Caco-2 (cell line): ENCODE data around the gene DHX32. TPM values are rescaled to one million over a fixed set of nuclear protein-coding genes. Genes with fewer than 3 reads are reported as not detected.

Experiments
- Bru-seq: library from RNA; stranded (reverse); fragments of 400-500 nt; gene quantifications from one replicate; lab custom pipeline; 2021; lab: Mats Ljungman, UMichigan
- BruChase-seq, 2 experiments: library from RNA; stranded (reverse); fragments of 400-500 nt; gene quantifications; one replicate each; lab custom pipeline; 2021; lab: Mats Ljungman, UMichigan
- BruUV-seq: library from RNA; stranded (reverse); fragments of 400-500 nt; replicated peaks from 2 replicates; lab custom pipeline; 2021; lab: Mats Ljungman, UMichigan
- CTCF ChIA-PET: fragments of 300-600 bp; sonication (Branson Sonifier 250); formaldehyde crosslinking; loops from one replicate; lab custom pipeline; 2022; ENCODE audit warnings: antibody characterized with exemption; lab: Charles Lee
- POLR2A ChIA-PET: fragments of 300-600 bp; sonication (Branson Sonifier 250); formaldehyde crosslinking; loops from one replicate; lab custom pipeline; 2022; ENCODE audit warnings: antibody characterized with exemption; lab: Charles Lee
- DNase-seq, 2 experiments: peaks; one replicate each; pipeline versions ENCODE4 v3.0.0 to v3.0.0-alpha.2; 2020 to 2022
- H3K27me3 ChIP-seq: replicated peaks from 2 replicates; pipeline ENCODE4 v1.6.0; 2011; ENCODE audit warnings: low read length; ENCODE audit not compliant: control insufficient read depth, insufficient read depth
- H3K36me3 ChIP-seq: 2 replicates; pipeline ENCODE4 v1.5.1; 2011; ENCODE audit warnings: low read length; ENCODE audit not compliant: control insufficient read depth, insufficient read depth
- H3K4me1 ChIP-seq: fragments of 250-450 bp; sonication (Bioruptor Pico); 2 replicates; pipeline ENCODE4 v1.5.1; 2020; ENCODE audit warnings: mild to moderate bottlenecking
- H3K4me3 ChIP-seq: 2 replicates; pipeline ENCODE4 v1.5.1; 2011; ENCODE audit warnings: low read depth, mild to moderate bottlenecking, control low read depth, low read length
- H3K9me3 ChIP-seq: fragments of 250-450 bp; sonication (Bioruptor Pico); 2 replicates; pipeline ENCODE4 v1.5.1; 2020; ENCODE audit warnings: mild to moderate bottlenecking, moderate library complexity
- H3K27ac Mint-ChIP-seq: one replicate; pipeline ENCODE4 v1.8.0; 2022; ENCODE audit warnings: mixed read lengths; ENCODE audit not compliant: unreplicated experiment
- H3K27me3 Mint-ChIP-seq: one replicate; pipeline ENCODE4 v1.8.0; 2022; ENCODE audit warnings: mixed read lengths; ENCODE audit not compliant: insufficient read depth, unreplicated experiment
- H3K36me3 Mint-ChIP-seq: one replicate; pipeline ENCODE4 v1.8.0; 2022; ENCODE audit warnings: mild to moderate bottlenecking, mixed read lengths; ENCODE audit not compliant: insufficient read depth, unreplicated experiment
- H3K4me1 Mint-ChIP-seq: one replicate; pipeline ENCODE4 v1.8.0; 2022; ENCODE audit warnings: low read depth, mixed read lengths; ENCODE audit not compliant: unreplicated experiment
- H3K4me3 Mint-ChIP-seq: one replicate; pipeline ENCODE4 v1.8.0; 2022; ENCODE audit warnings: mild to moderate bottlenecking, moderate library complexity, mixed read lengths; ENCODE audit not compliant: unreplicated experiment
- H3K9me3 Mint-ChIP-seq: one replicate; pipeline ENCODE4 v1.8.0; 2022; ENCODE audit warnings: mixed read lengths; ENCODE audit not compliant: unreplicated experiment
- intact Hi-C: fragments of 100-400 bp; cut with micrococcal nuclease; formaldehyde crosslinking; loops from one replicate; pipeline ENCODE4 v1.10.0; 2022; ENCODE audit not compliant: unreplicated experiment
- long read RNA-seq: library from polyadenylated mRNA; stranded (forward); transcript quantifications from one replicate; pipeline ENCODE4 v2.0.0, GENCODE V29; 2022
- total RNA-seq: library from RNA; stranded (reverse); gene quantifications from 2 replicates; pipeline ENCODE4 v1.2.3, GENCODE V29; 2022
- TF ChIP-seq, protein P1 (sequence below), 2 experiments: fragments of 200-600 bp in 1 of 2; IDR thresholded peaks; 1 replicate in 1 of 2; 2 replicates in 1 of 2; pipeline versions ENCODE4 v1.5.1 to v1.8.0; 2011 to 2022; ENCODE audit warnings: antibody characterized with exemption in 1 of 2, control low read depth in 1 of 2, inconsistent platforms in 1 of 2, low read depth in 1 of 2, low read length in 1 of 2, mild to moderate bottlenecking in 1 of 2, moderate library complexity in 1 of 2; ENCODE audit not compliant: insufficient read depth in 1 of 2, severe bottlenecking in 1 of 2, unreplicated experiment in 1 of 2

DHX32 gene, protein sequence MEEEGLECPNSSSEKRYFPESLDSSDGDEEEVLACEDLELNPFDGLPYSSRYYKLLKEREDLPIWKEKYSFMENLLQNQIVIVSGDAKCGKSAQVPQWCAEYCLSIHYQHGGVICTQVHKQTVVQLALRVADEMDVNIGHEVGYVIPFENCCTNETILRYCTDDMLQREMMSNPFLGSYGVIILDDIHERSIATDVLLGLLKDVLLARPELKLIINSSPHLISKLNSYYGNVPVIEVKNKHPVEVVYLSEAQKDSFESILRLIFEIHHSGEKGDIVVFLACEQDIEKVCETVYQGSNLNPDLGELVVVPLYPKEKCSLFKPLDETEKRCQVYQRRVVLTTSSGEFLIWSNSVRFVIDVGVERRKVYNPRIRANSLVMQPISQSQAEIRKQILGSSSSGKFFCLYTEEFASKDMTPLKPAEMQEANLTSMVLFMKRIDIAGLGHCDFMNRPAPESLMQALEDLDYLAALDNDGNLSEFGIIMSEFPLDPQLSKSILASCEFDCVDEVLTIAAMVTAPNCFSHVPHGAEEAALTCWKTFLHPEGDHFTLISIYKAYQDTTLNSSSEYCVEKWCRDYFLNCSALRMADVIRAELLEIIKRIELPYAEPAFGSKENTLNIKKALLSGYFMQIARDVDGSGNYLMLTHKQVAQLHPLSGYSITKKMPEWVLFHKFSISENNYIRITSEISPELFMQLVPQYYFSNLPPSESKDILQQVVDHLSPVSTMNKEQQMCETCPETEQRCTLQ
- total RNA-seq, result 24.8 and 25.0 TPM in 2 replicates
- percentile 73 among the genes with signal in this experiment for Bru-seq, nascent RNA
- percentile 74 among the genes with signal in this experiment for BruChase-seq, experiment 1, labeled RNA remaining after a 2-hour chase
- BruChase-seq, experiment 2, labeled RNA remaining after a 6-hour chase, result percentile 64 among the genes with signal in this experiment
- long read RNA-seq, partial matches to known transcripts, result 5 of 64 reads
- long read RNA-seq, other reads (novel, unspliced or antisense), result 57 of 64 reads

DNA sequence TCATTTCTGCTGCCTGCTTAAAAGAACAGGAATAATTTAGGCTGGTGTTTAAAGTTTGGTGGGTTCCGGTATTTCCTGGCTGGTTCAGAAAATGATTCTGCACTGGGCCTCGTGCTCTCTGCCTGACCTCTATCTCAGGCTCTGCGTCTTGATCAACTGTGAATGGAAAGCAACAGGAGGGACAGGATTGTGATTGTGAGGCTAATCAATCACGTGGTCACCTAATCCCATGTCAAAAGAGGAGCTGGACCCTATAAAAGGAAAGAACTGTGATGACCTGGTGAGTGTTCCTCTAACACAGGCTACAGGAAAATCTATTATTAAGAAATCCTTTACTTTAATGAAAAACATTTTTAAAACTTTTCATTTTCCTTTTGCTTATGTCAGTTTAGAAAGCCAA is at the start of gene DHX32:
DHX32 (minus strand) TSS at position 101 of the 400 bp plus-strand sequence. CDS start 468 bp downstream, outside the sequence.
- H3K4me3 ChIP-seq, result no peak within 1 kb of the TSS
- Mint-ChIP-seq H3K9me3 (no peaks in the 10 kb centered on the region), H3K4me3 (peak within 1 kb of the TSS; percentile 42), H3K27me3 (no peaks in the 10 kb centered on the region), H3K27ac (peak within 1 kb of the TSS; percentile 73), H3K4me1 (peaks cover 19% of the 10 kb centered on the region), H3K36me3 (peaks cover 6% of the 10 kb centered on the region)
- no peaks in the 10 kb centered on the region; the same call in none of the 2 replicates for H3K36me3 ChIP-seq
- ChIA-PET CTCF (interaction anchor here (1.0 kb wide), 1 partner anchor 53 kb away, joined by 3 read pairs; no protein-coding TSS in a partner anchor), POLR2A (no interaction called here)
- no peaks in the 10 kb centered on the region for H3K27me3 ChIP-seq
- DNase-seq, result no peak
- intact Hi-C loops, result no loop called here
- TF ChIP-seq, protein P1, sequence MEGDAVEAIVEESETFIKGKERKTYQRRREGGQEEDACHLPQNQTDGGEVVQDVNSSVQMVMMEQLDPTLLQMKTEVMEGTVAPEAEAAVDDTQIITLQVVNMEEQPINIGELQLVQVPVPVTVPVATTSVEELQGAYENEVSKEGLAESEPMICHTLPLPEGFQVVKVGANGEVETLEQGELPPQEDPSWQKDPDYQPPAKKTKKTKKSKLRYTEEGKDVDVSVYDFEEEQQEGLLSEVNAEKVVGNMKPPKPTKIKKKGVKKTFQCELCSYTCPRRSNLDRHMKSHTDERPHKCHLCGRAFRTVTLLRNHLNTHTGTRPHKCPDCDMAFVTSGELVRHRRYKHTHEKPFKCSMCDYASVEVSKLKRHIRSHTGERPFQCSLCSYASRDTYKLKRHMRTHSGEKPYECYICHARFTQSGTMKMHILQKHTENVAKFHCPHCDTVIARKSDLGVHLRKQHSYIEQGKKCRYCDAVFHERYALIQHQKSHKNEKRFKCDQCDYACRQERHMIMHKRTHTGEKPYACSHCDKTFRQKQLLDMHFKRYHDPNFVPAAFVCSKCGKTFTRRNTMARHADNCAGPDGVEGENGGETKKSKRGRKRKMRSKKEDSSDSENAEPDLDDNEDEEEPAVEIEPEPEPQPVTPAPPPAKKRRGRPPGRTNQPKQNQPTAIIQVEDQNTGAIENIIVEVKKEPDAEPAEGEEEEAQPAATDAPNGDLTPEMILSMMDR (IDR thresholded peaks at IDR 0.05; ENCODE audit: insufficient read depth in 1 of 2, low read depth in 1 of 2, low read length in 1 of 2, severe bottlenecking in 1 of 2, unreplicated experiment in 1 of 2), result no peak
- H3K9me3 ChIP-seq, result no peaks in the 10 kb centered on the region
- H3K4me1 ChIP-seq, result peaks cover 16% of the 10 kb centered on the region
- no TSS peak for BruUV-seq

DNA sequence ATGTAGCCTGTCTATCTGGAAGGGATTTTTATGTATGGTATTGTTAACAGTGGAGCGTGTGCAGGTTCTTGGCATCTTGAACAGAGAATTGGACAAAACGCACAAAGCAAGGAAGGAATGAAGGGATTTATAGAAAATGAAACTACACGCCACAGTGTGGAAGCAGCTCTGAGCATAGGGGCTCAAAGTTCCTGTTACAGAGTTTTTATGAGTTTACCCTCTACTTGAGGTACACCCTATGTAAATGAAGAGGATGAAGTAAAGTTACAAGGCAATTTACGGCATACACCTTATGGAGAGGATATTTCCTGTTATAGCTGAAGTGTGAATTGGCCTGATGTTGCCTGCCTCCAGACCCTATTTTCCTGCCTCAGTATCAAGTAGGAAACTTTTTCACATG is 48.5 kb upstream of the DHX32 start:
- Mint-ChIP-seq H3K4me1 (peaks cover 6% of the 10 kb centered on the region), H3K4me3 (no peak overlapping the region), H3K9me3 (no peaks in the 10 kb centered on the region), H3K27me3 (peaks cover 7% of the 10 kb centered on the region), H3K27ac (no peak overlapping the region), H3K36me3 (no peaks in the 10 kb centered on the region)
- 0 out of 2 replicates have a peak, but pooled peaks cover 6% of the 10 kb centered on the region for H3K4me1 ChIP-seq
- CTCF ChIA-PET, result interaction anchor here (0.9 kb wide), 1 partner anchor 47 kb away, joined by 3 read pairs; no protein-coding TSS in a partner anchor
- no peak for DNase-seq
- intact Hi-C loops, result loop anchor here (5.0 kb wide), 1 partner anchor 668 kb away; no protein-coding TSS in a partner anchor
- TF ChIP-seq, protein P1 (IDR thresholded peaks at IDR 0.05; ENCODE audit: insufficient read depth in 1 of 2, low read depth in 1 of 2, low read length in 1 of 2, severe bottlenecking in 1 of 2, unreplicated experiment in 1 of 2), result no peak
- BruUV-seq, result no TSS peak
- H3K9me3 ChIP-seq, result no peaks in the 10 kb centered on the region
- no peaks in the 10 kb centered on the region for H3K36me3 ChIP-seq
- POLR2A ChIA-PET, result no interaction called here
- no peak overlapping the region for H3K4me3 ChIP-seq
- H3K27me3 ChIP-seq, result no peaks in the 10 kb centered on the region
